Gastrocnemius medialis (tissue), 4 donors: ENCODE measurements around the gene PHF20.

Source experiments
- POLR2A ChIP-seq, 2 donors: fragments of 450-650 bp; IDR thresholded peaks; one replicate each; pipeline ENCODE4 v1.6.1; 2017; ENCODE audit warnings: antibody characterized with exemption in 2 of 2, mild to moderate bottlenecking in 2 of 2, moderate library complexity in 2 of 2
- TF ChIP-seq, protein P1 (sequence below), 5 experiments: fragments of 450-650 bp in 3 of 5; fragments of 200-600 bp in 2 of 5; sonication (generic) in 2 of 5; IDR thresholded peaks in 4 of 5; conservative IDR thresholded peaks in 1 of 5; 1 replicate in 4 of 5; 2 replicates in 1 of 5; pipeline ENCODE4 v1.5.1; 2016 to 2019; ENCODE audit warnings: antibody characterized with exemption in 5 of 5, mild to moderate bottlenecking in 3 of 5, moderate library complexity in 3 of 5

DNA sequence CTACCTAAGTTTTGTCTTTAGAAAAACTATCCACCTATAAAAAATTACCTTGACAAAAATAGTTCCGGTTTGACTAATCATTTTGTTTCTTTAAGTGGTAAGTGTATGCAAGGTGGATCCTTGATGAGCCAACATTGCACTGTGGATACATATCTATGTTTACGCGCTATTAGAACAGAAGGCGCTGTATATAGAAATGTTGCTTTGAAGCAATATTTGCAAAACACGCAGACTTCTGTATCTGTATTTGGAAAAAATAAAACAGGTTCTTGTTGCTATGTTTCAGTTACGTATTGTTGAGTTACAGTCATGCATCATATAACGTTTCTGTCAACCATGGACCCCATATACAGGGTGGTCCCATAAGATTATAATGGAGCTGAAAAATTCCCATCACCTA, 178.3 kb downstream of the PHF20 start:
- no peak for TF ChIP-seq POLR2A (IDR thresholded peaks at IDR 0.05)
- TF ChIP-seq, protein P1, sequence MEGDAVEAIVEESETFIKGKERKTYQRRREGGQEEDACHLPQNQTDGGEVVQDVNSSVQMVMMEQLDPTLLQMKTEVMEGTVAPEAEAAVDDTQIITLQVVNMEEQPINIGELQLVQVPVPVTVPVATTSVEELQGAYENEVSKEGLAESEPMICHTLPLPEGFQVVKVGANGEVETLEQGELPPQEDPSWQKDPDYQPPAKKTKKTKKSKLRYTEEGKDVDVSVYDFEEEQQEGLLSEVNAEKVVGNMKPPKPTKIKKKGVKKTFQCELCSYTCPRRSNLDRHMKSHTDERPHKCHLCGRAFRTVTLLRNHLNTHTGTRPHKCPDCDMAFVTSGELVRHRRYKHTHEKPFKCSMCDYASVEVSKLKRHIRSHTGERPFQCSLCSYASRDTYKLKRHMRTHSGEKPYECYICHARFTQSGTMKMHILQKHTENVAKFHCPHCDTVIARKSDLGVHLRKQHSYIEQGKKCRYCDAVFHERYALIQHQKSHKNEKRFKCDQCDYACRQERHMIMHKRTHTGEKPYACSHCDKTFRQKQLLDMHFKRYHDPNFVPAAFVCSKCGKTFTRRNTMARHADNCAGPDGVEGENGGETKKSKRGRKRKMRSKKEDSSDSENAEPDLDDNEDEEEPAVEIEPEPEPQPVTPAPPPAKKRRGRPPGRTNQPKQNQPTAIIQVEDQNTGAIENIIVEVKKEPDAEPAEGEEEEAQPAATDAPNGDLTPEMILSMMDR (IDR thresholded peaks at IDR 0.05 in 4 of 5, conservative IDR thresholded peaks at IDR 0.05 in 1 of 5) = no peak
